HepG2 (cell line): Measurements from ENCODE around the gene HMGN4. TPM values are rescaled to one million over a fixed set of nuclear protein-coding genes. Genes with fewer than 3 reads are reported as not detected.
A peak's percentile ranks its signal among the peaks of the same experiment; 100 is the strongest.

Experiments used
- CBFB ChIP-seq: sonication (generic); formaldehyde crosslinking; IDR thresholded peaks from 2 replicates; pipeline ENCODE4 v1.4.0; 2020; ENCODE audit warnings: missing genetic modification reagents
- CCDC6 ChIP-seq: sonication (generic); formaldehyde crosslinking; IDR thresholded peaks from 2 replicates; pipeline ENCODE4 v1.8.1; 2022; ENCODE audit warnings: mild to moderate bottlenecking, missing genetic modification reagents, moderate library complexity
- CEBPB ChIP-seq: IDR thresholded peaks from 2 replicates; pipeline ENCODE4 v1.6.1; 2011; ENCODE audit warnings: low read depth, low read length, improper control_type of control experiment, borderline replicate concordance
- GLMP ChIP-seq: sonication (generic); formaldehyde crosslinking; IDR thresholded peaks from 2 replicates; pipeline ENCODE4 v1.9.0; 2021; ENCODE audit warnings: missing genetic modification reagents, mild to moderate bottlenecking, borderline replicate concordance
- GMEB1 ChIP-seq: sonication (generic); formaldehyde crosslinking; IDR thresholded peaks from 2 replicates; pipeline ENCODE4 v1.5.1; 2020; ENCODE audit warnings: missing genetic modification reagents, mild to moderate bottlenecking, borderline replicate concordance
- HIC2 ChIP-seq: sonication (generic); formaldehyde crosslinking; IDR thresholded peaks from 2 replicates; pipeline ENCODE4 v1.9.0; 2022; ENCODE audit warnings: low read depth, missing genetic modification reagents
- HNF4G ChIP-seq, 2 experiments: sonication (generic) in 1 of 2; formaldehyde crosslinking in 1 of 2; IDR thresholded peaks; 2 replicates each; pipeline versions ENCODE4 v1.4.0 to v1.6.1; 2011 to 2020; ENCODE audit warnings: borderline replicate concordance in 2 of 2, low read depth in 2 of 2, mild to moderate bottlenecking in 2 of 2, low read length in 1 of 2, missing genetic modification reagents in 1 of 2, moderate library complexity in 1 of 2
- JUN ChIP-seq: sonication (generic); formaldehyde crosslinking; IDR thresholded peaks from 2 replicates; pipeline ENCODE4 v1.4.0; 2020; ENCODE audit warnings: mild to moderate bottlenecking, missing genetic modification reagents
- KLF6 ChIP-seq: IDR thresholded peaks from 2 replicates; pipeline ENCODE4 v1.8.0; 2016; ENCODE audit warnings: missing biosample characterization, missing genetic modification reagents
- NR2F2 ChIP-seq: IDR thresholded peaks from 2 replicates; pipeline ENCODE4 v1.6.1; 2012; ENCODE audit warnings: low read depth, inconsistent platforms, borderline replicate concordance
- PHF8 ChIP-seq: sonication (generic); formaldehyde crosslinking; IDR thresholded peaks from 2 replicates; pipeline ENCODE4 v1.5.0; 2020; ENCODE audit warnings: missing genetic modification reagents
- RAD21 ChIP-seq: fragments of 450-650 bp; formaldehyde crosslinking; IDR thresholded peaks from 2 replicates; pipeline ENCODE4 v1.5.0; 2020; ENCODE audit warnings: mild to moderate bottlenecking
- SNAPC2 ChIP-seq: sonication (generic); formaldehyde crosslinking; IDR thresholded peaks from 2 replicates; pipeline ENCODE4 v1.8.1; 2022; ENCODE audit warnings: mild to moderate bottlenecking, missing genetic modification reagents
- USF2 ChIP-seq, 2 experiments: sonication (generic) in 1 of 2; formaldehyde crosslinking in 1 of 2; IDR thresholded peaks; 2 replicates each; pipeline versions ENCODE4 v1.5.1 to v1.6.1; 2011 to 2020; ENCODE audit warnings: borderline replicate concordance in 1 of 2, low read depth in 1 of 2, low read length in 1 of 2, mild to moderate bottlenecking in 1 of 2, missing genetic modification reagents in 1 of 2, moderate library complexity in 1 of 2
- ZFP36L2 ChIP-seq: sonication (generic); formaldehyde crosslinking; IDR thresholded peaks from 2 replicates; pipeline ENCODE4 v1.4.0; 2020; ENCODE audit warnings: missing genetic modification reagents
- ZFP37 ChIP-seq: sonication (generic); formaldehyde crosslinking; IDR thresholded peaks from 2 replicates; pipeline ENCODE4 v1.4.0; 2020; ENCODE audit warnings: missing genetic modification reagents, borderline replicate concordance
- ZFX ChIP-seq: sonication (generic); formaldehyde crosslinking; IDR thresholded peaks from 2 replicates; pipeline ENCODE4 v1.4.0; 2020; ENCODE audit warnings: mild to moderate bottlenecking, low read depth, missing genetic modification reagents, moderate library complexity
- ZFY ChIP-seq: sonication (generic); formaldehyde crosslinking; IDR thresholded peaks from 2 replicates; pipeline ENCODE4 v1.4.0; 2020; ENCODE audit warnings: missing genetic modification reagents
- ZNF34 ChIP-seq: sonication (generic); formaldehyde crosslinking; IDR thresholded peaks from 2 replicates; pipeline ENCODE4 v1.4.0; 2020; ENCODE audit warnings: mild to moderate bottlenecking, missing genetic modification reagents, borderline replicate concordance
- ZNF709 ChIP-seq: sonication (generic); formaldehyde crosslinking; IDR thresholded peaks from 2 replicates; pipeline ENCODE4 v1.5.0; 2020; ENCODE audit warnings: mild to moderate bottlenecking, missing genetic modification reagents
- ZNF792 ChIP-seq: IDR thresholded peaks from 2 replicates; pipeline ENCODE4 v1.6.1; 2016
- polyA plus RNA-seq, 8 experiments: library from polyadenylated mRNA; depleted of rRNA in 3 of 8; stranded (reverse) in 7 of 8; unstranded in 1 of 8; fragments of >200 nt; fragmentation: Illumina TruSeq in 4 of 8; extraction: Trizol in 4 of 8; gene quantifications; 2 replicates each; pipeline versions ENCODE4 v1.2.1 to v1.2.3, GENCODE V29; 2011 to 2016; ENCODE audit warnings: low read depth in 4 of 8, missing spikeins in 1 of 8, mixed read lengths in 1 of 8; ENCODE audit not compliant: insufficient read depth in 1 of 8
- total RNA-seq, 5 experiments: library from RNA; depleted of rRNA; stranded (reverse); fragments of >200 nt; fragmentation: Illumina TruSeq; extraction: Trizol; gene quantifications; 2 replicates each; pipeline ENCODE4 v1.2.3, GENCODE V29; 2016; ENCODE audit warnings: low read depth in 1 of 5

Gene HMGN4
- total and polyA plus RNA-seq, 2 of the 13 experiments (the other 11 are each of a cell fraction or from before 2014, with no cell fraction given), result 39.9 to 52.1 TPM

- TF ChIP-seq USF2 (IDR thresholded peaks at IDR 0.05; ENCODE audit: low read depth, low read length), result no peak
- no peak for TF ChIP-seq USF2 (CRISPR knock-in tag; IDR thresholded peaks at IDR 0.05; ENCODE audit: borderline replicate concordance)
- TF ChIP-seq GLMP (CRISPR knock-in tag), result no peak
- TF ChIP-seq HNF4G (IDR thresholded peaks at IDR 0.05; ENCODE audit: borderline replicate concordance, low read depth, low read length), result no peak
- TF ChIP-seq HNF4G (CRISPR knock-in tag; IDR thresholded peaks at IDR 0.05; ENCODE audit: borderline replicate concordance, low read depth), result no peak
- no peak for TF ChIP-seq ZFY
- 0 out of 2 replicates have a peak, but pooled peaks have one; percentile 1 for TF ChIP-seq RAD21
- 0 out of 2 replicates have a peak, but pooled peaks have one; percentile 4 for TF ChIP-seq CBFB (CRISPR knock-in tag)
- peak; percentile 15; the same call in 1 of the 2 replicates for TF ChIP-seq JUN (CRISPR knock-in tag)
- TF ChIP-seq KLF6 (CRISPR knock-in tag), result no peak
- TF ChIP-seq ZNF792, result no peak
- no peak for TF ChIP-seq HIC2 (CRISPR knock-in tag)
- TF ChIP-seq ZNF34 (CRISPR knock-in tag), result no peak
- 0 out of 2 replicates have a peak, but pooled peaks have one; percentile 1 for TF ChIP-seq NR2F2
- peak; percentile 48; the same call in 1 of the 2 replicates for TF ChIP-seq SNAPC2 (CRISPR knock-in tag)
- peak; percentile 40; the same call in 1 of the 2 replicates for TF ChIP-seq CEBPB
- TF ChIP-seq ZNF709, result no peak
- TF ChIP-seq GMEB1 (CRISPR knock-in tag), result no peak
- no peak for TF ChIP-seq CCDC6 (CRISPR knock-in tag)
- TF ChIP-seq ZFP37 (CRISPR knock-in tag), result no peak
- TF ChIP-seq ZFX, result peak; percentile 26; the same call in 1 of the 2 replicates
- peak; percentile 7; the same call in 1 of the 2 replicates for TF ChIP-seq PHF8 (CRISPR knock-in tag)
- 0 out of 2 replicates have a peak, but pooled peaks have one; percentile 22 for TF ChIP-seq ZFP36L2 (CRISPR knock-in tag)
Observed at GRCh38 chr6:26554447-26554696, 16.2 kb downstream of the HMGN4 start (continued).
